ENCODE data around the gene PRIMPOL. TPM values are rescaled to one million over a fixed set of nuclear protein-coding genes. Genes with fewer than 3 reads are reported as not detected.
"Not testable (repeated sequence)": the region's sequence is repeated elsewhere in the genome, so short reads cannot be mapped to it uniquely, and the experiment has no call there.

Gene PRIMPOL
- total RNA-seq, 1 experiment from 2014 or later = 7.9 TPM

GRCh38 chr4:184648313-184649025 is 1.1 kb upstream of the PRIMPOL start:
- H3K4me3 Mint-ChIP-seq (ENCODE audit: unreplicated experiment) = peak overlapping the region; percentile 88
- H3K36me3 Mint-ChIP-seq (ENCODE audit: insufficient read depth, unreplicated experiment) = peaks cover 9% of the 10 kb centered on the region
- no TSS peak for BruUV-seq (replicated peaks)
- ChIA-PET CTCF (interaction anchor here (1.6 kb wide), 1 partner anchor 384 kb away, joined by 11 read pairs; no protein-coding TSS in a partner anchor), POLR2A (interaction anchor here (0.6 to 2.7 kb wide), 3 partner anchors 86 to 884 kb away, joined by 3 to 17 read pairs (median 4); partner anchors contain the start of gene CENPU)
- intact Hi-C loops (cut with micrococcal nuclease; ENCODE audit: unreplicated experiment) = loop anchor here (2.0 to 10.0 kb wide), 5 partner anchors 84 to 384 kb away; partner anchors contain the start of genes CENPU and IRF2
- no peak for TF ChIP-seq CTCF (IDR thresholded peaks at IDR 0.05; ENCODE audit: insufficient read depth in 1 of 2, low read depth in 1 of 2, low read length in 1 of 2, severe bottlenecking in 1 of 2, unreplicated experiment in 1 of 2)
- no peaks in the 10 kb centered on the region for H3K9me3 Mint-ChIP-seq (ENCODE audit: unreplicated experiment)
- H3K9me3 ChIP-seq = no peaks in the 10 kb centered on the region
- peaks cover 10% of the 10 kb centered on the region for H3K4me1 ChIP-seq
- peaks cover 14% of the 10 kb centered on the region for H3K4me1 Mint-ChIP-seq (ENCODE audit: low read depth, unreplicated experiment)
- DNase-seq = peak; percentile 40 to 57
- no peaks in the 10 kb centered on the region for H3K27me3 Mint-ChIP-seq (ENCODE audit: insufficient read depth, unreplicated experiment)
- H3K4me3 ChIP-seq (ENCODE audit: low read depth, low read length) = peak overlapping the region; percentile 63
- peak overlapping the region; percentile 69 for H3K27ac Mint-ChIP-seq (ENCODE audit: unreplicated experiment)
- no peaks in the 10 kb centered on the region for H3K36me3 ChIP-seq (ENCODE audit: control insufficient read depth, insufficient read depth, low read length)
- H3K27me3 ChIP-seq (replicated peaks; ENCODE audit: control insufficient read depth, insufficient read depth, low read length) = no peaks in the 10 kb centered on the region

GRCh38 chr4:184649971-184650855 is 675 bp downstream of the PRIMPOL start:
- intact Hi-C loops (cut with micrococcal nuclease; ENCODE audit: unreplicated experiment) = loop anchor here (2.0 to 10.0 kb wide), 5 partner anchors 82 to 385 kb away; partner anchors contain the start of genes CENPU and IRF2
- Histone ChIP-seq H3K27me3 (replicated peaks; ENCODE audit: control insufficient read depth, insufficient read depth, low read length) (no peaks in the 10 kb centered on the region), H3K4me1 (peaks cover 10% of the 10 kb centered on the region), H3K9me3 (no peaks in the 10 kb centered on the region), H3K36me3 (ENCODE audit: control insufficient read depth, insufficient read depth, low read length) (no peaks in the 10 kb centered on the region), H3K4me3 (ENCODE audit: low read depth, low read length) (peak overlapping the region; percentile 55)
- peak overlapping the region; percentile 78 for H3K27ac Mint-ChIP-seq (ENCODE audit: unreplicated experiment)
- no peaks in the 10 kb centered on the region for H3K27me3 Mint-ChIP-seq (ENCODE audit: insufficient read depth, unreplicated experiment)
- peaks cover 14% of the 10 kb centered on the region for H3K4me1 Mint-ChIP-seq (ENCODE audit: low read depth, unreplicated experiment)
- peak in 1 of 2 experiments; percentile 26 for DNase-seq
- peaks cover 9% of the 10 kb centered on the region for H3K36me3 Mint-ChIP-seq (ENCODE audit: insufficient read depth, unreplicated experiment)
- TSS peak; percentile 90 for BruUV-seq (replicated peaks)
- POLR2A ChIA-PET = interaction anchor here (0.6 to 2.7 kb wide), 17 partner anchors 10 to 1368 kb away, joined by 3 to 17 read pairs (median 5); partner anchors contain the start of gene CENPU
- peak overlapping the region; percentile 88 for H3K4me3 Mint-ChIP-seq (ENCODE audit: unreplicated experiment)
- CTCF ChIA-PET = interaction anchor here (0.6 to 1.6 kb wide), 15 partner anchors 12 to 775 kb away, joined by 3 to 11 read pairs (median 3); no protein-coding TSS in a partner anchor
- TF ChIP-seq CTCF (IDR thresholded peaks at IDR 0.05; ENCODE audit: insufficient read depth in 1 of 2, low read depth in 1 of 2, low read length in 1 of 2, severe bottlenecking in 1 of 2, unreplicated experiment in 1 of 2) = no peak
- H3K9me3 Mint-ChIP-seq (ENCODE audit: unreplicated experiment) = no peaks in the 10 kb centered on the region

- peaks cover 9% of the 10 kb centered on the region for H3K36me3 Mint-ChIP-seq (ENCODE audit: insufficient read depth, unreplicated experiment)
- no peaks in the 10 kb centered on the region for H3K36me3 ChIP-seq (ENCODE audit: control insufficient read depth, insufficient read depth, low read length)
- no peaks in the 10 kb centered on the region for H3K9me3 ChIP-seq
- POLR2A ChIA-PET = no interaction called here
- no peak overlapping the region for H3K4me3 ChIP-seq (ENCODE audit: low read depth, low read length)
- no peak for DNase-seq
- H3K4me1 Mint-ChIP-seq (ENCODE audit: low read depth, unreplicated experiment) = peaks cover 14% of the 10 kb centered on the region
- H3K9me3 Mint-ChIP-seq (ENCODE audit: unreplicated experiment) = no peaks in the 10 kb centered on the region
- CTCF ChIA-PET = no interaction called here
- no peak overlapping the region for H3K27ac Mint-ChIP-seq (ENCODE audit: unreplicated experiment)
- H3K27me3 Mint-ChIP-seq (ENCODE audit: insufficient read depth, unreplicated experiment) = no peaks in the 10 kb centered on the region
- no peaks in the 10 kb centered on the region for H3K27me3 ChIP-seq (replicated peaks; ENCODE audit: control insufficient read depth, insufficient read depth, low read length)
- intact Hi-C loops (cut with micrococcal nuclease; ENCODE audit: unreplicated experiment) = no loop called here
- no peak for TF ChIP-seq CTCF (IDR thresholded peaks at IDR 0.05; ENCODE audit: insufficient read depth in 1 of 2, low read depth in 1 of 2, low read length in 1 of 2, severe bottlenecking in 1 of 2, unreplicated experiment in 1 of 2)
- peaks cover 9% of the 10 kb centered on the region for H3K4me1 ChIP-seq
- no TSS peak for BruUV-seq (replicated peaks)
- H3K4me3 Mint-ChIP-seq (ENCODE audit: unreplicated experiment) = no peak overlapping the region
Measured at GRCh38 chr4:184651899-184652298, 2.4 kb downstream of the PRIMPOL start.

- H3K4me3 Mint-ChIP-seq (ENCODE audit: unreplicated experiment); H3K36me3 ChIP-seq (ENCODE audit: control insufficient read depth, insufficient read depth, low read length); CTCF ChIA-PET; H3K36me3 Mint-ChIP-seq (ENCODE audit: insufficient read depth, unreplicated experiment); H3K27me3 ChIP-seq (replicated peaks; ENCODE audit: control insufficient read depth, insufficient read depth, low read length); H3K27me3 Mint-ChIP-seq (ENCODE audit: insufficient read depth, unreplicated experiment); H3K4me1 ChIP-seq; H3K4me3 ChIP-seq (ENCODE audit: low read depth, low read length); H3K27ac Mint-ChIP-seq (ENCODE audit: unreplicated experiment); H3K9me3 ChIP-seq; H3K9me3 Mint-ChIP-seq (ENCODE audit: unreplicated experiment); DNase-seq; intact Hi-C loops (cut with micrococcal nuclease; ENCODE audit: unreplicated experiment); POLR2A ChIA-PET; BruUV-seq (replicated peaks): not testable (repeated sequence)
- peaks cover 11% of the 10 kb centered on the region for H3K4me1 Mint-ChIP-seq (ENCODE audit: low read depth, unreplicated experiment)
Measured at GRCh38 chr4:184652681-184653080, 3.1 kb downstream of the PRIMPOL start.
